Measurements from ENCODE around the gene CSRNP3.
"Not testable (repeated sequence)": the region's sequence is repeated elsewhere in the genome, so short reads cannot be mapped to it uniquely, and the experiment has no call there.

CSRNP3 gene

GRCh38 chr2:165586019-165586418 is 116.5 kb downstream of the CSRNP3 start:
- Histone ChIP-seq H3K27ac (no peak overlapping the region), H3K4me3 (no peak overlapping the region), H3K9me3 (ENCODE audit: low read depth, low read length) (no peaks in the 10 kb centered on the region), H3K9ac (ENCODE audit: insufficient read length) (no peak overlapping the region), H3K36me3 (ENCODE audit: insufficient read depth, low read length) (no peaks in the 10 kb centered on the region)
- no peak for TF ChIP-seq FOXP2 (optimal IDR thresholded peaks at IDR 0.05; ENCODE audit: control extremely low read depth, extremely low read length, insufficient read depth)
- no peak for TF ChIP-seq EZH2 (IDR thresholded peaks at IDR 0.05)
- no peak for TF ChIP-seq POLR2AphosphoS5 (IDR thresholded peaks at IDR 0.05; ENCODE audit: borderline replicate concordance, low read depth, low read length)
- no peak for DNase-seq (ENCODE audit: low read depth, low spot score)

- Histone ChIP-seq H3K4me3 (peak overlapping the region; percentile 34; the same call in 1 of the 2 replicates), H3K9ac (ENCODE audit: insufficient read length) (no peak overlapping the region), H3K9me3 (ENCODE audit: low read depth, low read length) (no peaks in the 10 kb centered on the region), H3K36me3 (ENCODE audit: insufficient read depth, low read length) (no peaks in the 10 kb centered on the region), H3K27ac (peak overlapping the region; percentile 76)
- no peak for DNase-seq (ENCODE audit: low read depth, low spot score)
- no peak for TF ChIP-seq POLR2AphosphoS5 (IDR thresholded peaks at IDR 0.05; ENCODE audit: borderline replicate concordance, low read depth, low read length)
- TF ChIP-seq EZH2 (IDR thresholded peaks at IDR 0.05): no peak
- no peak for TF ChIP-seq FOXP2 (optimal IDR thresholded peaks at IDR 0.05; ENCODE audit: control extremely low read depth, extremely low read length, insufficient read depth)
Measured at GRCh38 chr2:165587335-165587938, 117.9 kb downstream of the CSRNP3 start.

GRCh38 chr2:165590999-165591398 is 121.5 kb downstream of the CSRNP3 start:
- H3K36me3 ChIP-seq (ENCODE audit: insufficient read depth, low read length); H3K27ac ChIP-seq; H3K9ac ChIP-seq (ENCODE audit: insufficient read length); H3K4me3 ChIP-seq; DNase-seq (ENCODE audit: low read depth, low spot score); H3K9me3 ChIP-seq (ENCODE audit: low read depth, low read length): not testable (repeated sequence)

GRCh38 chr2:165593081-165593480 is 123.6 kb downstream of the CSRNP3 start:
- Histone ChIP-seq H3K4me3 (no peak overlapping the region), H3K36me3 (ENCODE audit: insufficient read depth, low read length) (peaks cover 7% of the 10 kb centered on the region), H3K27ac (no peak overlapping the region), H3K9me3 (ENCODE audit: low read depth, low read length) (no peaks in the 10 kb centered on the region), H3K9ac (ENCODE audit: insufficient read length) (no peak overlapping the region)
- DNase-seq (ENCODE audit: low read depth, low spot score): no peak
- TF ChIP-seq FOXP2 (optimal IDR thresholded peaks at IDR 0.05; ENCODE audit: control extremely low read depth, extremely low read length, insufficient read depth) (no peak), EZH2 (IDR thresholded peaks at IDR 0.05) (no peak), POLR2AphosphoS5 (IDR thresholded peaks at IDR 0.05; ENCODE audit: borderline replicate concordance, low read depth, low read length) (no peak)

- Histone ChIP-seq H3K4me3 (no peak overlapping the region), H3K27ac (no peak overlapping the region), H3K9ac (ENCODE audit: insufficient read length) (no peak overlapping the region), H3K36me3 (ENCODE audit: insufficient read depth, low read length) (peaks cover 7% of the 10 kb centered on the region), H3K9me3 (ENCODE audit: low read depth, low read length) (no peaks in the 10 kb centered on the region)
- no peak for DNase-seq (ENCODE audit: low read depth, low spot score)
- TF ChIP-seq EZH2 (IDR thresholded peaks at IDR 0.05) (no peak), FOXP2 (optimal IDR thresholded peaks at IDR 0.05; ENCODE audit: control extremely low read depth, extremely low read length, insufficient read depth) (no peak), POLR2AphosphoS5 (IDR thresholded peaks at IDR 0.05; ENCODE audit: borderline replicate concordance, low read depth, low read length) (no peak)
Measured at GRCh38 chr2:165594231-165594934, 124.9 kb downstream of the CSRNP3 start.

GRCh38 chr2:165594935-165595255 is 125.4 kb downstream of the CSRNP3 start:
- no peak overlapping the region for H3K9ac ChIP-seq (ENCODE audit: insufficient read length)
- peaks cover 7% of the 10 kb centered on the region for H3K36me3 ChIP-seq (ENCODE audit: insufficient read depth, low read length)
- no peak overlapping the region for H3K27ac ChIP-seq
- DNase-seq (ENCODE audit: low read depth, low spot score): no peak
- H3K9me3 ChIP-seq (ENCODE audit: low read depth, low read length): no peaks in the 10 kb centered on the region
- no peak overlapping the region for H3K4me3 ChIP-seq
- TF ChIP-seq FOXP2 (optimal IDR thresholded peaks at IDR 0.05; ENCODE audit: control extremely low read depth, extremely low read length, insufficient read depth) (no peak), POLR2AphosphoS5 (IDR thresholded peaks at IDR 0.05; ENCODE audit: borderline replicate concordance, low read depth, low read length) (no peak), EZH2 (IDR thresholded peaks at IDR 0.05) (no peak)

GRCh38 chr2:165596788-165597187 is 127.3 kb downstream of the CSRNP3 start:
- no peak overlapping the region for H3K27ac ChIP-seq
- peaks cover 7% of the 10 kb centered on the region for H3K36me3 ChIP-seq (ENCODE audit: insufficient read depth, low read length)
- no peak for DNase-seq (ENCODE audit: low read depth, low spot score)
- no peak overlapping the region for H3K4me3 ChIP-seq
- TF ChIP-seq FOXP2 (optimal IDR thresholded peaks at IDR 0.05; ENCODE audit: control extremely low read depth, extremely low read length, insufficient read depth) (no peak), EZH2 (IDR thresholded peaks at IDR 0.05) (no peak), POLR2AphosphoS5 (IDR thresholded peaks at IDR 0.05; ENCODE audit: borderline replicate concordance, low read depth, low read length) (no peak)
- H3K9ac ChIP-seq (ENCODE audit: insufficient read length): no peak overlapping the region
- no peaks in the 10 kb centered on the region for H3K9me3 ChIP-seq (ENCODE audit: low read depth, low read length)

GRCh38 chr2:165601065-165601830 is 131.8 kb downstream of the CSRNP3 start:
- H3K9me3 ChIP-seq (ENCODE audit: low read depth, low read length): no peaks in the 10 kb centered on the region; the same call in 1 of the 2 replicates

More at GRCh38 chr2:165601065-165601830, 131.8 kb downstream of the CSRNP3 start:
- Histone ChIP-seq H3K9ac (ENCODE audit: insufficient read length) (no peak overlapping the region), H3K4me3 (peak overlapping the region; percentile 63), H3K36me3 (ENCODE audit: insufficient read depth, low read length) (peaks cover 7% of the 10 kb centered on the region), H3K27ac (peak overlapping the region; percentile 93)
- peak; percentile 82 for DNase-seq (ENCODE audit: low read depth, low spot score)
- TF ChIP-seq EZH2 (IDR thresholded peaks at IDR 0.05): no peak
- peak; percentile 20 for TF ChIP-seq FOXP2 (optimal IDR thresholded peaks at IDR 0.05; ENCODE audit: control extremely low read depth, extremely low read length, insufficient read depth)
- peak; percentile 43; the same call in 1 of the 2 replicates for TF ChIP-seq POLR2AphosphoS5 (IDR thresholded peaks at IDR 0.05; ENCODE audit: borderline replicate concordance, low read depth, low read length)

All from SK-N-MC (cell line).